HEK293 (cell line): ENCODE data around the gene RNF123.

Experiments used
- CTCF ChIA-PET: fragments of 350-600 bp; formaldehyde crosslinking; extraction: SDS; loops from one replicate; lab custom pipeline; 2021; ENCODE audit warnings: antibody characterized with exemption; lab: Yijun Ruan, JAX
- POLR2A ChIA-PET: fragments of 300-600 bp; formaldehyde crosslinking; extraction: SDS; loops from one replicate; lab custom pipeline; 2020; ENCODE audit warnings: antibody characterized with exemption, inconsistent platforms; lab: Yijun Ruan, JAX
- H3K27ac ChIP-seq: fragments of 200-500 bp; sonication (Bioruptor generic); 2 replicates; pipeline ENCODE4 v1.5.1; 2014; ENCODE audit warnings: low read depth, low read length, control low read depth, inconsistent platforms; ENCODE audit errors: extremely low read depth
- H3K36me3 ChIP-seq, 2 experiments: fragments of 200-500 bp in 1 of 2; sonication (Bioruptor generic) in 1 of 2; 1 replicate in 1 of 2; 2 replicates in 1 of 2; pipeline ENCODE4 v1.5.1; 2014 to 2017; ENCODE audit warnings: inconsistent platforms in 2 of 2, low read length in 2 of 2; ENCODE audit not compliant: control insufficient read depth in 2 of 2, insufficient read depth in 1 of 2
- H3K4me1 ChIP-seq: fragments of 200-500 bp; sonication (Bioruptor generic); 2 replicates; pipeline ENCODE4 v1.5.1; 2014; ENCODE audit warnings: mild to moderate bottlenecking, low read length, inconsistent platforms; ENCODE audit not compliant: control insufficient read depth, insufficient read depth
- H3K4me3 ChIP-seq: 2 replicates; pipeline ENCODE4 v1.5.1; 2011; ENCODE audit warnings: low read depth, mild to moderate bottlenecking, control low read depth, low read length, moderate library complexity
- H3K9me3 ChIP-seq: fragments of 200-500 bp; sonication (Bioruptor generic); 2 replicates; pipeline ENCODE4 v1.5.1; 2014; ENCODE audit warnings: low read depth, low read length, inconsistent platforms; ENCODE audit not compliant: control insufficient read depth, insufficient read depth
- KLF9 ChIP-seq: fragments of 450-650 bp; formaldehyde crosslinking; IDR thresholded peaks from 2 replicates; pipeline ENCODE4 v1.5.1; 2016; ENCODE audit warnings: missing biosample characterization, missing genetic modification characterization, low read depth
- SP7 ChIP-seq: fragments of 450-650 bp; formaldehyde crosslinking; IDR thresholded peaks from 2 replicates; pipeline ENCODE4 v1.5.1; 2016; ENCODE audit warnings: missing biosample characterization, missing genetic modification characterization
- ZFHX2 ChIP-seq: fragments of 450-650 bp; formaldehyde crosslinking; conservative IDR thresholded peaks from 2 replicates; pipeline ENCODE4 v1.5.1; 2016; ENCODE audit warnings: missing biosample characterization, missing genetic modification characterization
- ZFP3 ChIP-seq: fragments of 450-650 bp; formaldehyde crosslinking; IDR thresholded peaks from 2 replicates; pipeline ENCODE4 v1.5.1; 2016; ENCODE audit warnings: low read depth, missing biosample characterization, missing genetic modification characterization
- ZNF184 ChIP-seq: fragments of 450-650 bp; IDR thresholded peaks from 2 replicates; pipeline ENCODE4 v1.5.1; 2018; ENCODE audit warnings: missing biosample characterization, mild to moderate bottlenecking, missing genetic modification characterization
- ZNF202 ChIP-seq: fragments of 450-650 bp; formaldehyde crosslinking; IDR thresholded peaks from 2 replicates; pipeline ENCODE4 v1.5.1; 2016; ENCODE audit warnings: missing biosample characterization, missing genetic modification characterization, borderline replicate concordance
- ZNF302 ChIP-seq: fragments of 450-650 bp; formaldehyde crosslinking; IDR thresholded peaks from 2 replicates; pipeline ENCODE4 v1.5.1; 2016; ENCODE audit warnings: missing biosample characterization, missing genetic modification characterization, low read depth
- ZNF394 ChIP-seq: fragments of 450-650 bp; formaldehyde crosslinking; IDR thresholded peaks from 2 replicates; pipeline ENCODE4 v1.5.1; 2016; ENCODE audit warnings: missing biosample characterization, missing genetic modification characterization, mild to moderate bottlenecking, moderate library complexity, borderline replicate concordance
- ZNF629 ChIP-seq: fragments of 450-650 bp; formaldehyde crosslinking; IDR thresholded peaks from 2 replicates; pipeline ENCODE4 v1.5.1; 2017; ENCODE audit warnings: missing biosample characterization, missing genetic modification characterization
- ZNF658 ChIP-seq: fragments of 450-650 bp; formaldehyde crosslinking; IDR thresholded peaks from 2 replicates; pipeline ENCODE4; 2016; ENCODE audit warnings: missing biosample characterization, missing genetic modification characterization
- ZNF704 ChIP-seq: fragments of 450-650 bp; formaldehyde crosslinking; IDR thresholded peaks from 2 replicates; pipeline ENCODE4 v1.5.1; 2016; ENCODE audit warnings: missing biosample characterization, missing genetic modification characterization
- TF ChIP-seq, protein P1 (sequence below): fragments of 450-650 bp; formaldehyde crosslinking; IDR thresholded peaks from 2 replicates; pipeline ENCODE4 v1.5.1; 2016; ENCODE audit warnings: missing biosample characterization, missing genetic modification characterization
- TF ChIP-seq, protein P2 (sequence below): fragments of 450-650 bp; formaldehyde crosslinking; IDR thresholded peaks from 2 replicates; pipeline ENCODE4 v1.5.1; 2016; ENCODE audit warnings: missing biosample characterization, missing genetic modification characterization, low read depth

The RNF123 gene

GRCh38 chr3:49769926-49770325 lies 80.6 kb downstream of the RNF123 start:
- no peaks in the 10 kb centered on the region for H3K4me1 ChIP-seq
- TF ChIP-seq SP7 (tag by site-specific recombination) (no peak), ZFP3 (tag by site-specific recombination) (no peak), KLF9 (no peak), ZNF184 (tag by site-specific recombination) (no peak), ZNF202 (tag by site-specific recombination) (no peak), ZFHX2 (no peak), ZNF394 (tag by site-specific recombination) (no peak), ZNF658 (tag by site-specific recombination) (no peak), ZNF629 (tag by site-specific recombination) (no peak), ZNF302 (tag by site-specific recombination) (no peak), ZNF704 (tag by site-specific recombination) (no peak)
- TF ChIP-seq, protein P1, sequence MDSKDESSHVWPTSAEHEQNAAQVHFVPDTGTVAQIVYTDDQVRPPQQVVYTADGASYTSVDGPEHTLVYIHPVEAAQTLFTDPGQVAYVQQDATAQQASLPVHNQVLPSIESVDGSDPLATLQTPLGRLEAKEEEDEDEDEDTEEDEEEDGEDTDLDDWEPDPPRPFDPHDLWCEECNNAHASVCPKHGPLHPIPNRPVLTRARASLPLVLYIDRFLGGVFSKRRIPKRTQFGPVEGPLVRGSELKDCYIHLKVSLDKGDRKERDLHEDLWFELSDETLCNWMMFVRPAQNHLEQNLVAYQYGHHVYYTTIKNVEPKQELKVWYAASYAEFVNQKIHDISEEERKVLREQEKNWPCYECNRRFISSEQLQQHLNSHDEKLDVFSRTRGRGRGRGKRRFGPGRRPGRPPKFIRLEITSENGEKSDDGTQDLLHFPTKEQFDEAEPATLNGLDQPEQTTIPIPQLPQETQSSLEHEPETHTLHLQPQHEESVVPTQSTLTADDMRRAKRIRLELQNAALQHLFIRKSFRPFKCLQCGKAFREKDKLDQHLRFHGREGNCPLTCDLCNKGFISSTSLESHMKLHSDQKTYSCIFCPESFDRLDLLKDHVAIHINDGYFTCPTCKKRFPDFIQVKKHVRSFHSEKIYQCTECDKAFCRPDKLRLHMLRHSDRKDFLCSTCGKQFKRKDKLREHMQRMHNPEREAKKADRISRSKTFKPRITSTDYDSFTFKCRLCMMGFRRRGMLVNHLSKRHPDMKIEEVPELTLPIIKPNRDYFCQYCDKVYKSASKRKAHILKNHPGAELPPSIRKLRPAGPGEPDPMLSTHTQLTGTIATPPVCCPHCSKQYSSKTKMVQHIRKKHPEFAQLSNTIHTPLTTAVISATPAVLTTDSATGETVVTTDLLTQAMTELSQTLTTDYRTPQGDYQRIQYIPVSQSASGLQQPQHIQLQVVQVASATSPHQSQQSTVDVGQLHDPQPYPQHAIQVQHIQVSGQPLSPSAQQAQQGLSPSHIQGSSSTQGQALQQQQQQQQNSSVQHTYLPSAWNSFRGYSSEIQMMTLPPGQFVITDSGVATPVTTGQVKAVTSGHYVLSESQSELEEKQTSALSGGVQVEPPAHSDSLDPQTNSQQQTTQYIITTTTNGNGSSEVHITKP (tag by site-specific recombination): no peak
- TF ChIP-seq, protein P2, sequence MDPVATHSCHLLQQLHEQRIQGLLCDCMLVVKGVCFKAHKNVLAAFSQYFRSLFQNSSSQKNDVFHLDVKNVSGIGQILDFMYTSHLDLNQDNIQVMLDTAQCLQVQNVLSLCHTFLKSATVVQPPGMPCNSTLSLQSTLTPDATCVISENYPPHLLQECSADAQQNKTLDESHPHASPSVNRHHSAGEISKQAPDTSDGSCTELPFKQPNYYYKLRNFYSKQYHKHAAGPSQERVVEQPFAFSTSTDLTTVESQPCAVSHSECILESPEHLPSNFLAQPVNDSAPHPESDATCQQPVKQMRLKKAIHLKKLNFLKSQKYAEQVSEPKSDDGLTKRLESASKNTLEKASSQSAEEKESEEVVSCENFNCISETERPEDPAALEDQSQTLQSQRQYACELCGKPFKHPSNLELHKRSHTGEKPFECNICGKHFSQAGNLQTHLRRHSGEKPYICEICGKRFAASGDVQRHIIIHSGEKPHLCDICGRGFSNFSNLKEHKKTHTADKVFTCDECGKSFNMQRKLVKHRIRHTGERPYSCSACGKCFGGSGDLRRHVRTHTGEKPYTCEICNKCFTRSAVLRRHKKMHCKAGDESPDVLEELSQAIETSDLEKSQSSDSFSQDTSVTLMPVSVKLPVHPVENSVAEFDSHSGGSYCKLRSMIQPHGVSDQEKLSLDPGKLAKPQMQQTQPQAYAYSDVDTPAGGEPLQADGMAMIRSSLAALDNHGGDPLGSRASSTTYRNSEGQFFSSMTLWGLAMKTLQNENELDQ (tag by site-specific recombination): no peak
- H3K4me3 ChIP-seq: no peak overlapping the region
- H3K9me3 ChIP-seq: no peaks in the 10 kb centered on the region
- H3K27ac ChIP-seq: no peak overlapping the region
- POLR2A ChIA-PET: no interaction called here
- peaks cover 0 to 7% of the 10 kb centered on the region in 2 experiments; a peak in 2 of 3 replicates for H3K36me3 ChIP-seq
- CTCF ChIA-PET: interaction anchor here (0.6 kb wide), 1 partner anchor 99 kb away, joined by 3 read pairs; no protein-coding TSS in a partner anchor
